Suppressor macrophage (primary cell): Measurements from ENCODE around the gene LRP1.

Experiments
- DNase-seq, 4 experiments: peaks; one replicate each; pipeline ENCODE4 v3.0.0-alpha.2; 2020 to 2022

Gene LRP1

GRCh38 chr12:57213058-57213715, 84.9 kb downstream of the LRP1 start:
- peak; percentile 87 to 91 (median 89) for DNase-seq

DNA sequence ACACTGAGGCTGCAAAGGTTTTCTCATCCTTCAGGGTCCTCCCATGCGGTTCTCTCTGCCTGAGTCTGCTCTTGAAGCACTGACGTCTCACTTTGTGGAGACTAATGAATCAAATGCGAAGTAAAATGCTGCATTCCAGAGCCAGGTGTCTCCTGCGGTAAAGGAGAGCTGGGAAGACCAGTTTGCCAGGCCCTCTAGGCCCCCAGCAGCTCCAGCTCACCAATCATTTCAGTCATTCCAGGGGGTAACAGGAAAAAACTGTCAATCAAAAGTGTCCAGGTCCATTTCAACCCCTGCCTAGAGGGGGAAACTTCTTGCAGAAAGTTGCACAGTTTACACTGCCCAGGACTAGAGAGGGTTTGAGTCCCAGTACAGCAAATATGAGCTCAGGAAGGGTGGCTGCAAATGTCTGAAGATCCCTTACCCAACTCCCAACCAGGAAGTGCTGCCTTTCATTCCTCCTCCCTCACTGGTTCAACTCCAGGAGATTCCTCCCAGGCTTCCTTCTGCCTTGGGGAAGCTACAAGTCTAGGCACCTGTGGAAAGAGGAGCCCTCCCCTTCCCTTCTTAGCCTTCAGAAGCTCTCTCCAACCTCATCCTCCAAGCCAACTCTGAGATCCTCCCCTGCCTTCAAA, 85.6 kb downstream of the LRP1 start:
- DNase-seq, result no peak

DNA sequence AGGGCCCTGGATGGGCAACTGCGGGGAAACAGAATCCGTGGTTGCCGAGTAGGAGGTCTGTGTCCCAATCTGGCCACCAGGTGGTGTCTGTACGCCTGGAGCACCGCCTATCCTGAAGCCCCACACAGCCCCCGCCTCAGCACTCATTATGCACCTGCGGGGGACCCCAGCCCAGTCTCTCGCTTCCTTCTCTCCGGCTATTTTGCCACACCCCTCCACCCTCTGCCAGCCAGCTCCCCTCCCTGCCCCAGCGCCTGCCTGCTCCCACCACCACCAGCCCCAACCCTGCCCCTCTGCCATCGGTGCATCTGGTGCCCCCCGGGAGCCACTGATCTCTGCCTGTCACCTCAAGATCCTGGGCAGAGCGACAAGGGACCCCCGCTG, 86.1 kb downstream of the LRP1 start:
- DNase-seq, result peak; percentile 53 to 76 (median 68)

- DNase-seq, result peak in 1 of 4 experiments; percentile 24
Observed at GRCh38 chr12:57215065-57215464, 86.8 kb downstream of the LRP1 start.

- peak in 2 of 4 experiments; percentile 28 to 37 for DNase-seq
Observed at GRCh38 chr12:57215668-57216013, 87.4 kb downstream of the LRP1 start.

- peak in 1 of 4 experiments; percentile 26 for DNase-seq
Observed at GRCh38 chr12:57216014-57216911, 88.0 kb downstream of the LRP1 start, which contains the start of gene NXPH4. NXPH4 (plus strand) TSS chr12:57216794; CDS start chr12:57216970, 176 bp downstream.

DNA sequence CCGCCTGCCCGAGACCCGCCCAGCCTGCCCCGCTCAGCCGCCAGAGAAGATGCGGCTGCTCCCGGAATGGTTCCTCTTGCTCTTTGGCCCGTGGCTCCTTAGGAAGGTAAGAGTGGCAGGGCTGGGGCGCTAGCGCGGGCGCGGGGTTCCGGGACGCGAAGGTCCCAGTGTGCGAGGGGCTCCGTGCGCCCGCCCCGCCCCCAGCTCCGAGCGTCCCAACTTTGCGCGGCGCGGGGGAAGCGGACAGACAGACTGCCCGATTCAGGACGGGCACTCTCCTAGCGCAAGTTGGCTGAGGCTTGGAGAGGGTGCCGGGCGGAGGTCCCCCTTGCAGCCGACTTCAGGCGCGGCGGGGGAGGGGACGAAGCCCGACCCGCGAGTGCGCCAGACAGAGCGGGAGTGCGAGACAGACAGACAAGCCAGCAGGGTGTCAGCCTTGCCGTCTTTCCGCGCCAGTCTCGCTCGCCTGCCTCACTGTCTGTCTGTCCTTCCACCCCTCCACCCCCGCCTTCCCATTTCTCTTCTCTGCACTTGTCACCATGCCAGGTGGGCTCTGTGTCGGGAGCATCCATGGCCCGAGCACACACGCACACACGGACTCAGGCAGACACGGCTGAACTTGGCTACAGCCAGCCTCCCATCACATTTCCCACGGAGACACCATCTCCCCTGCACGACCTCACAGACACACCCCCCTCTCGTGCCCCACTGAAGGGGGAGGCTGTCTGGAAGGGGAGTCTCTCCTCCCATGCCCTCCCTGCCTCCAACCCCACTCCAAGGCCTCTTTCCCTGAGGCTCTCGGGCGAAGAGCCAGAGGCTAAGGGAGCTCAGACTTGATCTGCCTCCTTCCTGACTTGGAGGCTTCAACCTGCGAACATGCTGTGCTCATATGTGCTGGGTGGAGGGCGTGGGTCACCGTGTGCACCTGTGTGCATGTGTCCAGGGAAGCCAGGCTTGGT, 88.9 kb downstream of the LRP1 start:
- peak in 3 of 4 experiments; percentile 36 to 55 (median 43) for DNase-seq

- no peak for DNase-seq
Observed at GRCh38 chr12:57218030-57218853, 90.0 kb downstream of the LRP1 start.

DNA sequence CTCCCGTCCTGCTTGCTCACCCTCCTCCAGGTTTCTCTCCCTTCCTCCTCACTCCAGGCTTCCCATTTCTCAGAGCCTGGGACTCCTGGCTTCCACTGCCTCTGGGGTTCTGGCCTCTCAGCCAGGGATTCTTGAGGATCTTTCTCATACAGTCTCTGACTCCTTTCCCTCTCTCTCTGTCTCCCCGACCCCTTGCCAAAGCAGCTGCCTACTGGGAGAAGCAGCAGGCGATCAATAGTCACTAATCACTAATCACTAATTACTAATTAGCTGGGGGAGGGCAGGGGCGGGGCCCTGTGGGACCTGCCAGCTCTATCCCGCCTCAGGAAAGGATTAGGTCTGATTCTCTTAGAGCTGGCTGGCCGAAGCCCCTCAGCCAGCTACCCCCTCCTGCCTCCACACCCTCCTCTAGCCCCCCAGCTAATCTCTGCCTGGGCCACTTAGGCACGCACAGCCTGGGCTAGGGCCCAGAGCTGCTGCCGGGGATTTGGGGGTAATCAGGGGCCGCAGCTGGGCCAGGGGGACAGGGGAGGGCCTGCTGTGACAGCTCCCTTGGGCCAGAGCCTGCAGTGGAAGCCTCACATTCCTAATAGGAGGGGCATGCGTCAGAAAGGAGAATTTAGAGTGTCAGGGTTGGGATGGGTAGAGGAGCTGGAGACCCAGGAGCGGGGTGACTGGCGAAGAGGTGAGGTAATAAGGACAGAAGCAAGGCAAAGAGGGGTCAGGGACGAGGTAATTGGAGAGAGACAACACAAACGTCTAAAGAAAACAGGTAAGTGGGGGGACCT, 91.1 kb downstream of the LRP1 start:
- DNase-seq, result no peak

- DNase-seq, result no peak
Observed at GRCh38 chr12:57219993-57220754, 91.9 kb downstream of the LRP1 start.

DNA sequence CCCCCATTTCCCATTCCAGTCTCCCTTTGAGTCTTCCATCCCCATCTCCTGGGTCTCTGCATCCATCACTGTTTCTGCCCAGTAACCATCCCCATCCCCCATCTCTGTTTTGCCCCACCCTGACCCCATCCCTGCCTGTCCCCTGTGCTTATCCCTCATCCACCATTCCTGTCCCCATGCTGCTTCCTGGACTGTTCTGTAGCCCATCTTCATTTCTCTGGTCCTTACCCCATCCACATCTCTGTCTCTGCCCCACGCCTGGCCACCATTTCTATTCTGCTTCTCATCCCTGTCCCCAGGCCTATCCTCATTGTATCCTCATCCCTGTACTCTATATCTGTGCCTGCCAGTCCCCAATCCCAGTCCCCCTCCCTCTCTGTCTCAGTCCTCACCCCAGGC, 92.5 kb downstream of the LRP1 start:
- no peak for DNase-seq

DNA sequence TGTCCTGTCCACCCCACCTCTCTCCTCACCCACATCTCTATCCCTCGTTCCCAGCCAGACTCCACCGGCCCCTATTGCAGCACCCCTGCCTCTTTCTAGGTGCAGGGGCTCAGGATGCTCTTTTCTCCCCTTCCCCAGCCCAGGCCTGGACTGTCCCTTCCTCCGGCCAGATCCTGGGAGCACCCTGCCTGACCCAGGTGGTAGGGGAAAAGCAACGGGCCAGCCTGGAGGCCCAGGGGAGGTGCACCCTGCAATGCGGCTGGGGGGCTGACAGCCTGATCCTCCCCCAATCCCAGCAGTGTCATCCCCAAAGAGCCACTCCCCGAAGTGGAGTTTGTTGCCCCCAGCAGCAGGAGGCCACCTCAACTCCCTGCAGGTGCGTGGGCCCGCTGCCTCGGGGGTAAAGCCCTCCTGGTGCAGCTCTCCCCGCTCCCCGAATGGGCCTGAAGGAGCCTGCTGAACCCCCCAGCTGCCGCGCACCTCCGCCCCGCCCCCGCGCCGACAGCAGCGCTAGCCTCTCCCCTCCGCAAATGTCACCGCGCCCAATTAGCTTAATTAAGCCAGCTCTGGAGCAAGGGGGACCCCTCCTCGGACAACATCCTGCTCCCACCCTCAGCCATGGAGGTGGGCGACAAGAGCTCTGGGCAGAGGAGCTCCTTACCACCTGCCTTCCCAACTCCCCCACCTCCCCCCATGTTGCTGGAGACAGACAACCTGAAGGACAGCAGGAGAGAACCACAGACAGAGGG, 93.1 kb downstream of the LRP1 start:
- no peak for DNase-seq

DNA sequence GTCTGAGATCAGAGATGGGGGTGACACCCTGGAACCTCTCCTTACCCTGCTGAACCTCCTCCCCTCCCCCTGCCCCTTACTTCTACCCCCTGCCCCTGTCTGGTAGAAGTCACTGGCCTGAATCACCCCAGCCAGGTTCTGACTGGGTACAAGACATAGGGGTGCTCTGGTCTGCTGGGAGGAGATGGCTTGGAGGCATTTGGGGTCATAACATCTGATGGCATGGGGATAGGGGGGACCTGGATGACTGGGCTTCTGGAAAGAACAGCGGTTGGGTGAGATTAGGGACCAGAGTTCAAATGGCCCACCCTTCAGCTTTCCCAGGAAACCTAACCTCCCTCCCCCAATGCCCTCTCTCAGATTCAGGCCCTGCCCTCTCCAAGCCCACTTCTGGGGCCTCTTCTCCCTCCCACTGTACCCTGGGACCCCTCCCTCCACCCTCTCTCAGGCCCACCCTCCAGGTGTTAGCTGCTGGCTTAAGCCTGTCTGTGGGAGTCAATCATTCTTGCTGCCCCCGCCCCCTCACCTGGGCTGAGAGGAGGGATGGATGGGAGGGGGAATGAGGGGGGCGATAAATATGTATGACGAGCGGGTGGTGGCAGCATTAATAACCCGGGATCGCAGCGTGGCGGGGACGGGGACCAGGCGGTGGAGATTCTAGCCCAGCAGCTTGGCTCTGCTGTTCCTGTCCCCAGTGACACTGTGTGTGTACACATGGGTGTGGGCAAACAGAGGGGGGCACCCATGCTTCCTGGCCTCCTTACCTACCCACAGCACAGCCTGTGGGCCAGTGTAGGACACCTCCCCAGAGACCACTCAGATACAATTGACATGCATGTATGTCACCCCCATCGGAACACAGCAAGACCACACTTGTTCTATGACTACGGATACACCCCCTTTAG, 94.3 kb downstream of the LRP1 start:
- no peak for DNase-seq

- no peak for DNase-seq
Observed at GRCh38 chr12:57223191-57224165, 95.2 kb downstream of the LRP1 start.

- DNase-seq, result no peak
Observed at GRCh38 chr12:57224278-57224972, 96.1 kb downstream of the LRP1 start.
